NCI-H774 (cell line): ENCODE results near the gene BEST3.
"Not testable (repeated sequence)": the region's sequence is repeated elsewhere in the genome, so short reads cannot be mapped to it uniquely, and the experiment has no call there.

Source experiments
- DNase-seq: peaks from one replicate; lab custom pipeline; 2025; lab: John Stamatoyannopoulos, UW

The BEST3 gene

DNA sequence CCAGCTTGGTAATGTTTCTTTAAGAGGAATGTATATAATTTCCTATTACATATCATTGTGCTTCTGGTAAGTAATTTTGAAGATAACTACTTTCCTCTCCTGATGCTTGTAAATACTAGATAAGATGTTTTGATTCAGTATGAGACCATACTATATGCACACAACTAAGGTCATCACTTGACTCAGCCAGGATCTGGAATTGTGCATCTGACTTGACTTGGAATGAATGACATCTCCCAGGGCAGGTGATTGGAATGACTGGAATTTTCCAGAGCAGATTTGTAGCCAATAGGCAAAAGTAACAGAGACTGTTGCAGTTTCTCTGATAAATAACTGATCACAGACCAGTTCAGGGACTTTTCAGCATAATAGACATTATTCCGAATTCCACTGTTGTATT lies 11.1 kb downstream of the BEST3 start:
- no peak for DNase-seq

DNA sequence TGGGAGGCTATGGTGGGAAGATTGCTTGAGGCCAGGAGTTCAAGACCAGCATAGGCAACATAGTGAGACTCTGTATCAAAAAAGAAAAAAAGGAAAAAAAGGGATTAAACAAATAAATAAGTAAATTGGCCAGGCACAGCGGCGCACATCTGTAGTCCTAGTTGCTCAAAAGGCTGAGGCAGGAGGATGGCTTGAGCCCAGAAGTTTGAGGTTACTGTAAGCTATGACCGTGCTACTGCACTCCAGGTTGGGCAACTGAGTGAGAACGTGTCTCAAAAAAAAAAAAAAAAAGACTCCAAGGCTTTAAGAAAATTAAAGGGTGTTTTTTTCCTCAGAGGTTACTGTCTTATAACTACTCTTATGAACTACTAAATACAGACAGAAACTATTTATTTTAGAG lies 11.7 kb downstream of the BEST3 start:
- no peak for DNase-seq

GRCh38 chr12:69686731-69687130 lies 12.4 kb downstream of the BEST3 start:
- DNase-seq = no peak

GRCh38 chr12:69685810-69686209 lies 13.3 kb downstream of the BEST3 start:
- DNase-seq = no peak

DNA sequence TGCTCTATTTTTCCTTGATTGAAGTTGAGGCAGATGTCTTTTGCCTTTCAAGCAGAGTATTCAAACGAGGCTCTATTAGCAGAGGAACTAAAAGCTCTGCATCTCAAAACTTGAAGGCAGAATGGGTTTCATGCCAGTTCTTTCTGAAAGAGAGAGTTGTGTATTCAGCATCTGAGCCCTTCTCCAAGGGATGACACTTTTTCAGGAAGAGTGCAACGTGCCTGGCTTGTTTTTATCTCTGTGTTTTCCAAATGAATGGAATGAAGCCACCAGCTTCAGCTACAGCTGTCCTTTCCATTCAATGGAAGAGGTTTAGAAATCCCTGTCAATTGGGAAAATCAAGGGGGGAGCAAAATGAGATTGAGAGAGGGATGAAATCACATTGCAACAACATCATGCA lies 14.6 kb downstream of the BEST3 start:
- no peak for DNase-seq

- DNase-seq = no peak
Observed at GRCh38 chr12:69682110-69682755, 16.9 kb downstream of the BEST3 start.

DNA sequence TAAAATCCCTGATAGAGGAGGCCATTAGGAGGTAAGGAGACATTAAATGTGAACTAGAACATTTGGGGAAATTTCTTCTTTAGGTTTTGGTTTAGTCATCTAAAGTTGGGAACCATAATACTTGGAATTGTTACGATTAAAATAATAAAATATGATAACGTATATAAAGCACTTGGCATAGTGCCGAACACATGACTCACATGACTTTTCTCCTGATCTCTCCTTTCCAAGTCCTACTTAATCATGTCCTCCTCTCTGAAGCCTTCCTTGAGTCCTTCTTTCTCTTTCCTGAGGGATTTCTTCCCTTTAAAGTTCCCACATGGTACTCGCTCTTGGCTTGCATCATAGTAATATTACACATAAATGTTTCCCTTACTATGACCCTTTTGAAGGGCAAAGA lies 20.0 kb downstream of the BEST3 start:
- no peak for DNase-seq

- no peak for DNase-seq
Observed at GRCh38 chr12:69676257-69677012, 22.7 kb downstream of the BEST3 start.

DNA sequence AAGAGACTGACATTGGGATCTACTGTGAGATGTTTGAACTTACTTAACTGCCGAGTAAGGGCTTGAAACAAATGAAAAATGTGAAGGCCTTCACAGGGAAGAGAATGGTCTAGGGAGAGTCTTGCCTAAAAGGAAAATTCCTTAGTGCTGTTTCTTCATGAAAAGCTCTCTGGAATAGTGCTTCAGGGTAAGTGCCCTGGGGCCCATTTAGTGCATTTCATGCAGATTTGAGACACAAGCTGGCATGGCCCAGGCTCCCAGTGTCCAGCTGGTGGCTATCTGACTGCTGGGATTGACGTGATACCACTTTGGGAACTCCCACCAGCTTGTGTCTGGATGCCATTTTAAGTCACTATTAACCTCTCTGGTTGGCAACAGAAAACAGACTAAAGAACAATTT lies 26.9 kb downstream of the BEST3 start:
- DNase-seq = no peak

DNA sequence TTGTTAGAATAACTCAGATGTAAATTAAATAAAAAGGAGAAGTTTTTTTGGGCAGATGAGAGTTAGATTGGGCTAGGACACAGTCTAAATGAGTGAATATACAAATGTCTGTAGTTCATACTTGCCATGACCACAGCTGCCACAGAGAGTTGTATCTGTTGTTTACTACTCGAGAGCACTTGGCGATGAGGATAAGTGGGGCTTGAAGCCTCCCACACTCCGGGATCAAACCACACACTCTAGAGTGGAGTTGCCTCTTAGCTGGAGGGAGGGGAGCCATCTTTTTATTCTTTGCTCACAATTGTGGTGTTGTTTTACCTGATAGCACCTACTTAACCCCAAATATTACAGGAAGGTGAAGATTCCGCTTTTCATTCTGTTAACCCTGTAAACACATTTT lies 27.5 kb downstream of the BEST3 start:
- DNase-seq = no peak

- DNase-seq = no peak
Observed at GRCh38 chr12:69666798-69667197, 32.3 kb downstream of the BEST3 start.

DNA sequence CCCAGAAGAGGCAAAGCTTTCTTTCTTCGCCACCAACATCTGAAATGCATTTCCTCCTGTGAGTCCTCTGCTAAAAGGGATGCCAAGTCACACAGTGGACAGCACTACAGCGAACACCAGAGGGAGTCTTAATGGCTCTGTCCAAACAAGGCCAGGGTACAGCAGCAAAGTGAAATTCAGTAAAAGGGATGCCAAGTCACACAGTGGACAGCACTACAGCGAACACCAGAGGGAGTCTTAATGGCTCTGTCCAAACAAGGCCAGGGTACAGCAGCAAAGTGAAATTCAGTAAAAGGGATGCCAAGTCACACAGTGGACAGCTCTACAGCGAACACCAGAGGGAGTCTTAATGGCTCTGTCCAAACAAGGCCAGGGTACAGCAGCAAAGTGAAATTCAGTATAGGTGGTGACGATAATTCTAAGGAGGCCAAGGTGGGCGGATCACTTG lies 34.1 kb downstream of the BEST3 start:
- not testable (repeated sequence) for DNase-seq

- DNase-seq = no peak
Observed at GRCh38 chr12:69663726-69664125, 35.4 kb downstream of the BEST3 start.

DNA sequence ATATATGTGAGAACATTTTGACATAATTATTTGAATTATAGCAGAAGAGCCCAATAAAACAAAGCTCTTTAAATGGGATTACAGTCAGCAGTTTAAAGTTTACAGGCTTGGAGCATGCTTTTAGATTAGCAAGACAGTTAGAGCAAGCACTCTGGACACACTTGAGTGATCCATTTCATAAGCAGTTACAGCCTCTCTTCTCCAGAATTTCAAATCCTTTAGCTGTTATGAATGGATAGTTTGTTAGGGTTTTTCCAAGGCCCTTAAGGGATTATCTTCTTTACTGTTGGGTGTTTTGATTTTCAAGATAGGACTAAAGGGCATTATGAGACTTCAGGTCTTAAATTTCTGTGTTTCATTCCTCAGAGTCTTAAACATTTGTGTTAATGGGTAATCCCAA lies 36.3 kb downstream of the BEST3 start:
- no peak for DNase-seq

GRCh38 chr12:69661386-69661785 lies 37.7 kb downstream of the BEST3 start:
- DNase-seq = no peak

GRCh38 chr12:69660164-69660863 lies 38.8 kb downstream of the BEST3 start:
- no peak for DNase-seq

DNA sequence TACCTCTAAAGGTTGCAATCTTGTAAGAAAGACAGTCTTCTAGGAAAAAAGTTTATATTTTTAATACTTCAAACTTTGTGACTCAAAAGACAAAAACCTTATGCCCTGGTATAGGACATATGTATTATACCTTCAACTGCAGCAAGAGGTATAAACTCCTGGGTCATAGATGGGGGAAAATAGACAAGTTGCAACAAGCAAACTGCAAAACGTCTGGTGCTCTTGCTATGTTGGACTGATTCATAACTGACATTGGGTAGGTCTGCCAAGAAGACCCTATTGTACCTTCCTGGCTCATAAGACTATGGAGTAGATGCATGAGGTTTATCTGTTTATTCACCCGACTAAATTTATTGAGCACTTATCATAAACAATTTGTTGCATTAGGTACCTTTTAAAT lies 40.9 kb downstream of the BEST3 start:
- no peak for DNase-seq

GRCh38 chr12:69657376-69658137 lies 41.5 kb downstream of the BEST3 start:
- DNase-seq = no peak

- no peak for DNase-seq
Observed at GRCh38 chr12:69655616-69656340, 43.3 kb downstream of the BEST3 start.

DNA sequence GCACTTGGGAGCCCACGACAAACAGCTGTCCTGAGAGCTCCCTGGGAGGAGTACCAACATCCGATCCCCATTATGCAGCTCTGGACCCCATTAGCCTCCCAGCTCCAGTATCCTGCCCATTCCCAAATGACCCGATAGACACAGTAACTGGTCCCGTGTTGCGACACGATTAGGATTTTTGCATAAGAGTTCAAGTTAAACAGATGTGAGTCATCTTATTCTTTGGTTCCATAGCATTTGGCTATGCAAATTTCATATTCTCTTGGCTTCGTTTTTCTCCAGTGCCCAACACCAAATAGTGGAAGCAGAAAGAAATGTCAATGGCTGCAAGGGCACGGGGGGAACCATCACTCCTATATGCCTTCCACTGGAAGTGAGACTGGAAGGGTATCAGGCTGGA lies 45.4 kb downstream of the BEST3 start:
- DNase-seq = no peak

GRCh38 chr12:69651922-69652321 lies 47.2 kb downstream of the BEST3 start:
- DNase-seq = no peak

DNA sequence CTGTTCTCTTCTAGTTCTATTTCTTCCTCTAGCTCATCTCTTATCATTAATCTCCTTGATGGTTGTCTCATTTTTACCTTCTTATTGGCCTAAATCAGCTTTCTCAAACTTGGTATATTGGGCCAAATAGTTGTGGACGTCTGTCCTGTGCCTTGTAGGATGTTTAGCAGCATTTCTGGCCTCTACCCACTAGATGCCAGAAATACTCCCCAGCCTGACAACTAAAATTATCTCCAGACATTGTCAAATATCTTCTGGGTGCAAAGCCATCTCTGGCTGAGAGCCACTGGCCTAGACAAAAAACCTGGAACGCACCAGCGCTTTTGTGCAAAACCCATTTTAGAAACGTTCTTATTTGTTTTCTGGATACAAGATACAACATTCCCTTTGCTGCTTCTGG lies 49.6 kb downstream of the BEST3 start:
- no peak for DNase-seq
